ENCODE data around the gene GPT2.
"Not testable (repeated sequence)": the region's sequence is repeated elsewhere in the genome, so short reads cannot be mapped to it uniquely, and the experiment has no call there.

The GPT2 gene

GRCh38 chr16:46930861-46931260, 46.7 kb downstream of the GPT2 start:
- H3K27ac ChIP-seq (ENCODE audit: low read length) = no peak overlapping the region
- H3K4me1 ChIP-seq (ENCODE audit: insufficient read depth, low read length) = no peaks in the 10 kb centered on the region
- H3K27me3 ChIP-seq (ENCODE audit: insufficient read depth, low read length) = no peaks in the 10 kb centered on the region
- peaks cover 50% of the 10 kb centered on the region for H3K36me3 ChIP-seq (ENCODE audit: insufficient read depth, low read depth, low read length)
- H3K9me3 ChIP-seq (ENCODE audit: insufficient read depth, low read depth, low read length) = no peaks in the 10 kb centered on the region
- H3K4me3 ChIP-seq (ENCODE audit: low read length) = no peak overlapping the region
- H3K9ac ChIP-seq (ENCODE audit: low read depth, low read length) = no peak overlapping the region

GRCh38 chr16:46932802-46933201, 48.6 kb downstream of the GPT2 start:
- Histone ChIP-seq H3K4me1 (ENCODE audit: insufficient read depth, low read length) (no peaks in the 10 kb centered on the region), H3K4me3 (ENCODE audit: low read length) (no peak overlapping the region), H3K36me3 (ENCODE audit: insufficient read depth, low read depth, low read length) (peaks cover 33% of the 10 kb centered on the region), H3K9ac (ENCODE audit: low read depth, low read length) (no peak overlapping the region), H3K27me3 (ENCODE audit: insufficient read depth, low read length) (no peaks in the 10 kb centered on the region), H3K27ac (ENCODE audit: low read length) (no peak overlapping the region), H3K9me3 (ENCODE audit: insufficient read depth, low read depth, low read length) (no peaks in the 10 kb centered on the region)

DNA sequence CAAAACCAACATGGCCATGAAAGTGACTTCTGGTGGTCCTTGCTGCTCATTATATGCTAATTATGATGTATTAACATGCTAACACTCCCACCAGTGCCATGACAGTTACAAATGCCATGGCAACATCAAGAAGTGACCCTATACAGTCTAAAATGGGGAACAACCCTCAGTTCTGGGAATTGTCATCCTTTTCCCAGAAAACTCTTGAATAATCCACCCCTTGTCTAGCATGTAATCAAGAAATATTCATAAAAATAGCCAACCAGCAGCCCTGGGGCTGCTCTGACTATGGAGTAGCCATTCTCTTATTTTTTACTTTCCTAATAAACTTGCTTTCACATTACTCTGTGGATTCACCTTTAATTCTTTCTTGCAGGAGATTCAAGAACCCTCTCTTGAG, 53.4 kb downstream of the GPT2 start:
- no peaks in the 10 kb centered on the region for H3K4me1 ChIP-seq (ENCODE audit: insufficient read depth, low read length)
- H3K27ac ChIP-seq (ENCODE audit: low read length) = no peak overlapping the region
- no peaks in the 10 kb centered on the region for H3K27me3 ChIP-seq (ENCODE audit: insufficient read depth, low read length)
- no peaks in the 10 kb centered on the region for H3K36me3 ChIP-seq (ENCODE audit: insufficient read depth, low read depth, low read length)
- H3K4me3 ChIP-seq (ENCODE audit: low read length) = no peak overlapping the region
- H3K9me3 ChIP-seq (ENCODE audit: insufficient read depth, low read depth, low read length) = no peaks in the 10 kb centered on the region
- H3K9ac ChIP-seq (ENCODE audit: low read depth, low read length) = no peak overlapping the region

GRCh38 chr16:46944713-46945112, 60.6 kb downstream of the GPT2 start:
- H3K4me3 ChIP-seq (ENCODE audit: low read length); H3K27ac ChIP-seq (ENCODE audit: low read length); H3K36me3 ChIP-seq (ENCODE audit: insufficient read depth, low read depth, low read length); H3K9ac ChIP-seq (ENCODE audit: low read depth, low read length); H3K4me1 ChIP-seq (ENCODE audit: insufficient read depth, low read length); H3K9me3 ChIP-seq (ENCODE audit: insufficient read depth, low read depth, low read length); H3K27me3 ChIP-seq (ENCODE audit: insufficient read depth, low read length): not testable (repeated sequence)

- H3K27me3 ChIP-seq (ENCODE audit: insufficient read depth, low read length) = no peaks in the 10 kb centered on the region
- no peak overlapping the region for H3K4me3 ChIP-seq (ENCODE audit: low read length)
- no peaks in the 10 kb centered on the region for H3K9me3 ChIP-seq (ENCODE audit: insufficient read depth, low read depth, low read length)
- no peaks in the 10 kb centered on the region; the same call in 1 of the 2 replicates for H3K4me1 ChIP-seq (ENCODE audit: insufficient read depth, low read length)
- H3K36me3 ChIP-seq (ENCODE audit: insufficient read depth, low read depth, low read length) = no peaks in the 10 kb centered on the region
- H3K9ac ChIP-seq (ENCODE audit: low read depth, low read length) = no peak overlapping the region
- H3K27ac ChIP-seq (ENCODE audit: low read length) = no peak overlapping the region
Observed at GRCh38 chr16:46947900-46948547, 63.9 kb downstream of the GPT2 start.

DNA sequence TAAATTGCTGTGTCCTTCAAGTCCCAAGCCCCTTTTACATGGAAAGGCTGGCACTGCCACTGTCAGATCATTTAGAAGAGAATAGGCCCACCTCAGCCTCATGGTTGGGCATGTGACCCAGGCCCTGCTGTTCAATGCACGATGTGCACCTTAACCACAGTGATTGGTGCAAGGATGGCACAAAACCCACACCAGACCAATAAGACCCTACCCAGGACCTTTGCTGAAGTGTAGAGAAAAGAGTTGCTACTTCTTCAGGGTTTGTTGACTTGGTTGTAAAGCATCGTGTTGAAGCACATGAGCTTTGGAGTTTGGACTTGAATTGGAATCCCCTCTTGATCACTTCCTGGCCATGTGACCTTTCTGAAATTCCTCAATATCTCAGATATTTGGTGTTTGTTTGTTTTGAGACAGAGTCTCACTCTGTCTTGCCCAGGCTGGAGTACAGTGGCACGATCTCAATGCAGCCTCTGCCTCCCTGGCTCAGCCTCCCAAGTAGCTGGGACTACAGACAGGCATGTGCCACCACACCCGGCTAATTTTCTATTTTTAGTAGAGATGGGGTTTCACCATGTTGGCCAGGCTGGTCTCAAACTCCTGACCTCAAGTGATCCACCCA, 64.5 kb downstream of the GPT2 start:
- Histone ChIP-seq H3K27ac (ENCODE audit: low read length) (no peak overlapping the region), H3K9ac (ENCODE audit: low read depth, low read length) (no peak overlapping the region), H3K9me3 (ENCODE audit: insufficient read depth, low read depth, low read length) (no peaks in the 10 kb centered on the region), H3K27me3 (ENCODE audit: insufficient read depth, low read length) (no peaks in the 10 kb centered on the region), H3K4me3 (ENCODE audit: low read length) (no peak overlapping the region), H3K36me3 (ENCODE audit: insufficient read depth, low read depth, low read length) (no peaks in the 10 kb centered on the region), H3K4me1 (ENCODE audit: insufficient read depth, low read length) (no peaks in the 10 kb centered on the region)

DNA sequence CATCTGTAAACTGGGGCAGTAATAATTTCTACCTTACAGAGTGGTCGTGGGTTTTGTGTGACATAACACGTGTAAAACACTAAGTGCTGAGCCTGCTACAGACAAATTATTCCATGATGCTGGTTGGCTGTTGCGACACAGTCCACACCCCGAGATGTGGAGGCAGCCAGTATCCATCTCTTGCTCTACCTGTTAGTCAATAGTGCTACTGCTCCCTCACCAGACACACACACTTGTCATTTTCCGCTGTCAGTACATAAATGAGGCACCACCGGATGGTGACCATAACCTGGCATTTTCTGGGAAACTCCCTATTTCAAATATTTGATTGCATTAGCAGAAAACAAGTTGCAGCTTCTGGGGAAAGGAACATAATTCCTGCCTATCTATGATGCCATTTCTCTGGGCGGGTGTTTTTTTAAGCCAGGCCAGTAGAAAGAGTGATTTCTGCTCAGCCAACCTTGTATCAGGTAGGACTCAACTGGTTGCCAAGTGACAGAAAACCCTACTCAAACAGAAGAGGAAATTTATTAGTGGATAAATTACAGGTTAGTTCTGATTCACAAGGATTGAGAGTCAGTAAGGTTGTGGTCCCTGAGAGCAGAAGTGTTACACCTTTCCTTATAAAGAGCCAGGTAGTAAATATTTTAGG, 65.2 kb downstream of the GPT2 start:
- Histone ChIP-seq H3K27me3 (ENCODE audit: insufficient read depth, low read length) (no peaks in the 10 kb centered on the region), H3K36me3 (ENCODE audit: insufficient read depth, low read depth, low read length) (peaks cover 1% of the 10 kb centered on the region; the same call in 1 of the 2 replicates), H3K4me1 (ENCODE audit: insufficient read depth, low read length) (no peaks in the 10 kb centered on the region), H3K9ac (ENCODE audit: low read depth, low read length) (no peak overlapping the region), H3K4me3 (ENCODE audit: low read length) (no peak overlapping the region), H3K9me3 (ENCODE audit: insufficient read depth, low read depth, low read length) (no peaks in the 10 kb centered on the region), H3K27ac (ENCODE audit: low read length) (no peak overlapping the region)

- Histone ChIP-seq H3K36me3 (ENCODE audit: insufficient read depth, low read depth, low read length) (peaks cover 8% of the 10 kb centered on the region), H3K27me3 (ENCODE audit: insufficient read depth, low read length) (no peaks in the 10 kb centered on the region), H3K27ac (ENCODE audit: low read length) (no peak overlapping the region), H3K9ac (ENCODE audit: low read depth, low read length) (no peak overlapping the region), H3K4me3 (ENCODE audit: low read length) (no peak overlapping the region), H3K4me1 (ENCODE audit: insufficient read depth, low read length) (no peaks in the 10 kb centered on the region), H3K9me3 (ENCODE audit: insufficient read depth, low read depth, low read length) (no peaks in the 10 kb centered on the region)
Observed at GRCh38 chr16:46950009-46950408, 65.8 kb downstream of the GPT2 start.

- H3K9me3 ChIP-seq (ENCODE audit: insufficient read depth, low read depth, low read length) = no peaks in the 10 kb centered on the region
- H3K9ac ChIP-seq (ENCODE audit: low read depth, low read length) = no peak overlapping the region
- no peaks in the 10 kb centered on the region for H3K27me3 ChIP-seq (ENCODE audit: insufficient read depth, low read length)
- H3K36me3 ChIP-seq (ENCODE audit: insufficient read depth, low read depth, low read length) = peaks cover 52% of the 10 kb centered on the region
- no peaks in the 10 kb centered on the region for H3K4me1 ChIP-seq (ENCODE audit: insufficient read depth, low read length)
- H3K27ac ChIP-seq (ENCODE audit: low read length) = no peak overlapping the region
- no peak overlapping the region for H3K4me3 ChIP-seq (ENCODE audit: low read length)
Observed at GRCh38 chr16:46954562-46954961, 70.4 kb downstream of the GPT2 start.

DNA sequence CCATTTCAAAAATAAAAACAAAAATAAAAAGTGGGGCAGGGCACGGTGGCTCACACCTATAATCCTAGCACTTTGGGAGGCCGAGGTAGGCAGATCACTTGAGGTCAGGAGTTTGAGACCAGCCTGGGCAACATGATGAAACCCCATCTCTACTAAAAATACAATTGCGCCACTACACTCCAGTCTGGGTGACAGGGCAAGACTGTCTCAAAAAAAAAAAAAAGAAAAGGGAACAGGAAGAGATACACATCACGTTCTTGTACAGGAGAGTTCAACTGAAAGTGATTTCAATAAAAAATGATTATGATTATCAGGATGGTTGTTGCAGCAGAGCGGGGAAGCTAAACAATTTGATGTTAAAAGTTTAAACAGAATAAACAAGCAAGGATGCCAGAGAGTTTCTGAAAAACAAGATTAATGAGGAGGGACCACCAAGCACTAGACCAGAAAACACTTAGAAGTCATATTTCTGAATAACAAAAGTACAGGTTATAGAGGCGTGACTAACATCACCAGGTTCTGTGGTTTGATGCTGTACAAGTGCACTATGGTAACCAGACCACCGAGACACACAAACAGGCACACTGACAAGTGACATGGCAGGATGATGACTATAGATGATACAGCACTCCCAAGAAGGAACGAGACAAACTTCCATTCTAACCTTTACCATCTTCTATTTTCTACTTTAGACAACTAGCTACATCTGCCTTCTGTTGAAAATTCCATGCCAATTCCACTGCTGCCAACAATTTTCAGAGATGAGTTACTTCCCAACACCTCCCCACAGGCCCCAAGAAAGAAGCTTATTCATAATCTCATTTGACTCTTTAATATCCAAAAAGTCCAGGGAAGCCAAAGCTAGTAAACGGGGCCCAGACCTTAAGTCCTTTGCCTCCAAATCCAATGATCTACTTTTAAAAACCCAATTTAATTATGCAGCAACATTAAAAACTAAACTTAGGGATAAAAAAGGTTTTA, 77.5 kb downstream of the GPT2 start:
- H3K27ac ChIP-seq (ENCODE audit: low read length) = no peak overlapping the region
- no peak overlapping the region for H3K9ac ChIP-seq (ENCODE audit: low read depth, low read length)
- no peak overlapping the region for H3K4me3 ChIP-seq (ENCODE audit: low read length)
- H3K9me3 ChIP-seq (ENCODE audit: insufficient read depth, low read depth, low read length) = no peaks in the 10 kb centered on the region
- H3K36me3 ChIP-seq (ENCODE audit: insufficient read depth, low read depth, low read length) = peaks cover 96% of the 10 kb centered on the region
- no peaks in the 10 kb centered on the region for H3K27me3 ChIP-seq (ENCODE audit: insufficient read depth, low read length)
- H3K4me1 ChIP-seq (ENCODE audit: insufficient read depth, low read length) = peaks cover 3% of the 10 kb centered on the region; the same call in 1 of the 2 replicates

GRCh38 chr16:46962629-46963028, 78.5 kb downstream of the GPT2 start:
- H3K27me3 ChIP-seq (ENCODE audit: insufficient read depth, low read length) = no peaks in the 10 kb centered on the region
- no peaks in the 10 kb centered on the region for H3K9me3 ChIP-seq (ENCODE audit: insufficient read depth, low read depth, low read length)
- H3K36me3 ChIP-seq (ENCODE audit: insufficient read depth, low read depth, low read length) = peaks cover 96% of the 10 kb centered on the region
- H3K4me1 ChIP-seq (ENCODE audit: insufficient read depth, low read length) = peaks cover 3% of the 10 kb centered on the region; the same call in 1 of the 2 replicates
- H3K9ac ChIP-seq (ENCODE audit: low read depth, low read length) = no peak overlapping the region
- no peak overlapping the region for H3K27ac ChIP-seq (ENCODE audit: low read length)
- no peak overlapping the region for H3K4me3 ChIP-seq (ENCODE audit: low read length)

Data from iPS-20b (cell line).